K562 (cell line): ENCODE results near the gene CFD. TPM values are rescaled to one million over a fixed set of nuclear protein-coding genes. Genes with fewer than 3 reads are reported as not detected.

Experiments
- ATAC-seq: fragments of 200-7000 bp; cut with Tn5 transposase; 3 replicates; pipeline ENCODE4 v1.9.1; 2020; ENCODE audit warnings: moderate library complexity
- BruUV-seq: library from RNA; stranded (reverse); fragments of 400-500 nt; replicated peaks from 2 replicates; lab custom pipeline; 2021; lab: Mats Ljungman, UMichigan
- CTCF ChIA-PET: fragments of 300-600 bp; formaldehyde crosslinking; extraction: SDS; loops from one replicate; lab custom pipeline; 2021; ENCODE audit warnings: low intra/inter-chr PET ratio; lab: Yijun Ruan, JAX
- POLR2A ChIA-PET: fragments of 300-600, 350-650 bp; sonication (Branson Sonifier 250); formaldehyde crosslinking; extraction: SDS; loops from one replicate; lab custom pipeline; 2021; ENCODE audit warnings: antibody characterized with exemption, inconsistent platforms; lab: Yijun Ruan, JAX
- DNase-seq, 4 experiments: peaks; one replicate each; pipeline versions ENCODE4 v3.0.0 to v3.0.0-alpha.2; 2011 to 2018; ENCODE audit warnings: low spot score in 3 of 4, mixed read lengths in 3 of 4; ENCODE audit errors: extremely low read depth in 1 of 4
- FAIRE-seq: peaks from 2 replicates; lab custom pipeline; 2011; peaks lifted over from hg19 to GRCh38; lab: Jason Lieb, UNC
- H2AFZ ChIP-seq: 2 replicates; pipeline ENCODE4 v1.6.0; 2011; ENCODE audit warnings: low read depth, low read length, control low read depth, inconsistent platforms
- H3K27ac ChIP-seq: fragments of 200-600 bp; 3 replicates; pipeline ENCODE4 v1.8.0; 2011; ENCODE audit warnings: low read depth, mild to moderate bottlenecking, control low read depth, inconsistent platforms, low read length, moderate library complexity, mixed read lengths; ENCODE audit errors: extremely low read depth
- H3K27me3 ChIP-seq, 2 experiments: fragments of 300-600 bp in 1 of 2; 2 replicates in 1 of 2; 3 replicates in 1 of 2; pipeline versions ENCODE4 v1.6.0 to v1.8.0; 2011; ENCODE audit warnings: inconsistent platforms in 2 of 2, low read length in 2 of 2, mild to moderate bottlenecking in 1 of 2, mixed read lengths in 1 of 2, moderate library complexity in 1 of 2; ENCODE audit not compliant: control insufficient read depth in 2 of 2, insufficient read depth in 2 of 2
- H3K36me3 ChIP-seq: fragments of 300-600 bp; 3 replicates; pipeline ENCODE4 v1.8.0; 2011; ENCODE audit warnings: mild to moderate bottlenecking, low read length, inconsistent platforms; ENCODE audit not compliant: control insufficient read depth, insufficient read depth
- H3K4me1 ChIP-seq, 2 experiments: fragments of 200-600 bp in 1 of 2; replicated peaks in 1 of 2; 2 replicates in 1 of 2; 3 replicates in 1 of 2; pipeline versions ENCODE4 v1.5.1 to v1.8.0; 2011; ENCODE audit warnings: inconsistent platforms in 2 of 2, low read length in 2 of 2, mild to moderate bottlenecking in 1 of 2, mixed read lengths in 1 of 2, moderate library complexity in 1 of 2; ENCODE audit not compliant: control insufficient read depth in 2 of 2, insufficient read depth in 2 of 2
- H3K4me2 ChIP-seq: 2 replicates; pipeline ENCODE4 v1.6.1; 2011; ENCODE audit warnings: low read length, control low read depth, inconsistent platforms, mixed read lengths; ENCODE audit not compliant: insufficient read depth
- H3K4me3 ChIP-seq: fragments of 200-600 bp; sonication (generic), shearing (Covaris generic); 2 replicates; pipeline ENCODE4 v1.5.1; 2016; ENCODE audit warnings: control low read depth, inconsistent platforms
- H3K79me2 ChIP-seq: fragments of 200-600 bp; 3 replicates; pipeline ENCODE4 v1.8.0; 2011; ENCODE audit warnings: low read length, inconsistent platforms; ENCODE audit not compliant: control insufficient read depth, insufficient read depth
- H3K9ac ChIP-seq, 2 experiments: 2 replicates each; pipeline versions ENCODE4 v1.6.0 to v1.6.1; 2011; ENCODE audit warnings: low read depth in 2 of 2, low read length in 2 of 2, control low read depth in 1 of 2, inconsistent platforms in 1 of 2, mild to moderate bottlenecking in 1 of 2, mixed read lengths in 1 of 2; ENCODE audit not compliant: insufficient read depth in 1 of 2
- H3K9me1 ChIP-seq: one replicate; pipeline ENCODE4 v1.6.0; 2011; ENCODE audit warnings: inconsistent platforms, mild to moderate bottlenecking, low read length, moderate library complexity; ENCODE audit not compliant: control insufficient read depth, insufficient read depth
- H3K9me3 ChIP-seq: replicated peaks from 2 replicates; pipeline ENCODE4 v1.5.1; 2011; ENCODE audit warnings: low read depth, low read length, inconsistent platforms; ENCODE audit not compliant: control insufficient read depth, insufficient read depth
- H4K20me1 ChIP-seq: replicated peaks from 2 replicates; pipeline ENCODE4 v1.6.1; 2011; ENCODE audit warnings: low read length, inconsistent platforms, mixed read lengths; ENCODE audit not compliant: control insufficient read depth, insufficient read depth
- DIDO1 ChIP-seq: fragments of 450-650 bp; IDR thresholded peaks from 2 replicates; pipeline ENCODE4 v1.6.1; 2016; ENCODE audit warnings: low read depth, missing biosample characterization, missing genetic modification characterization
- ESRRB ChIP-seq: fragments of 250-450 bp; sonication (Bioruptor Pico); IDR thresholded peaks from 2 replicates; pipeline ENCODE4 v1.5.0; 2020; ENCODE audit warnings: mild to moderate bottlenecking, moderate library complexity, borderline replicate concordance
- FOXA1 ChIP-seq: fragments of 450-650 bp; IDR thresholded peaks from 2 replicates; pipeline ENCODE4 v1.6.1; 2016; ENCODE audit warnings: mild to moderate bottlenecking, borderline replicate concordance
- HNRNPL ChIP-seq: fragments of 200-400 bp; formaldehyde crosslinking; IDR thresholded peaks from 2 replicates; pipeline ENCODE4 v1.6.1; 2017; ENCODE audit warnings: low read depth, mild to moderate bottlenecking, low read length
- MAZ ChIP-seq, 2 experiments: fragments of 450-650 bp in 1 of 2; sonication (generic) in 1 of 2; formaldehyde crosslinking; IDR thresholded peaks in 1 of 2; conservative IDR thresholded peaks in 1 of 2; 2 replicates each; pipeline versions ENCODE4 v1.4.0 to v1.5.0; 2020; ENCODE audit warnings: mild to moderate bottlenecking in 1 of 2, missing genetic modification reagents in 1 of 2
- MIER1 ChIP-seq: fragments of 450-650 bp; IDR thresholded peaks from 2 replicates; pipeline ENCODE4 v1.6.1; 2016; ENCODE audit warnings: antibody characterized with exemption, mild to moderate bottlenecking, low read depth
- NCOA4 ChIP-seq: fragments of 450-650 bp; IDR thresholded peaks from 2 replicates; pipeline ENCODE4 v1.6.1; 2018; ENCODE audit warnings: mild to moderate bottlenecking; ENCODE audit not compliant: partially characterized antibody
- RBFOX2 ChIP-seq: fragments of 200-400 bp; formaldehyde crosslinking; IDR thresholded peaks from 2 replicates; pipeline ENCODE4 v1.6.1; 2017; ENCODE audit warnings: low read depth, mild to moderate bottlenecking, low read length, moderate library complexity
- STAG1 ChIP-seq: sonication (generic); formaldehyde crosslinking; IDR thresholded peaks from 2 replicates; pipeline ENCODE4 v1.5.0; 2020; ENCODE audit warnings: missing genetic modification reagents, borderline replicate concordance
- SUPT5H ChIP-seq: fragments of 450-650 bp; IDR thresholded peaks from 2 replicates; pipeline ENCODE4 v1.6.1; 2016
- ZBTB11 ChIP-seq, 3 experiments: fragments of 200-800 bp in 1 of 3; fragments of 250-450 bp in 1 of 3; fragments of 450-650 bp in 1 of 3; sonication (Bioruptor Pico) in 1 of 3; sonication (Bioruptor generic) in 1 of 3; formaldehyde crosslinking in 1 of 3; IDR thresholded peaks; 2 replicates each; pipeline versions ENCODE4 v1.6.1 to v1.8.0; 2016 to 2022; ENCODE audit warnings: mild to moderate bottlenecking in 2 of 3, missing genetic modification characterization in 2 of 3, missing compliant biosample characterization in 1 of 3, moderate library complexity in 1 of 3
- ZNF778 ChIP-seq: fragments of 450-650 bp; formaldehyde crosslinking; IDR thresholded peaks from 2 replicates; pipeline ENCODE4 v1.4.0; 2020; ENCODE audit warnings: mild to moderate bottlenecking, moderate library complexity
- WGBS: fragments of 100-300 bp; shearing (Covaris generic); methylation state at CpG from one replicate; pipeline ENCODE4 v1.1.6; 2016; ENCODE audit warnings: low coverage, mixed read lengths; ENCODE audit not compliant: insufficient coverage; ENCODE audit errors: missing lambda C conversion rate; 5-methylcytosine and 5-hydroxymethylcytosine counted together
- in situ Hi-C: fragments of 300-500 bp; cut with MboI; formaldehyde crosslinking; loops from 4 replicates; pipeline ENCODE4 v1.15.0; 2018; ENCODE audit warnings: inconsistent platforms, mixed read lengths
- intact Hi-C: fragments of 100-400 bp; cut with micrococcal nuclease; formaldehyde crosslinking; loops from 2 replicates; pipeline ENCODE4 v1.14.2; 2022
- polyA plus RNA-seq, 8 experiments: library from polyadenylated mRNA; depleted of rRNA in 4 of 8; stranded (reverse) in 5 of 8; unstranded in 3 of 8; fragments of >200 nt; fragmentation: Nextera tagmentation in 2 of 8; fragmentation: Illumina TruSeq in 1 of 8; extraction: Ambion mirVana in 2 of 8; extraction: Trizol in 1 of 8; gene quantifications; 2 replicates each; pipeline versions ENCODE4 v1.2.1 to v1.2.3, GENCODE V29; 2011 to 2014; ENCODE audit warnings: inconsistent platforms in 1 of 8, missing spikeins in 1 of 8
- total RNA-seq, 7 experiments: library from RNA; depleted of rRNA in 6 of 7; stranded (reverse); fragments of >200 nt in 6 of 7; fragmentation: Illumina TruSeq in 2 of 7; extraction: Trizol in 2 of 7; gene quantifications; 2 replicates each; pipeline versions ENCODE4 v1.2.1 to v1.2.3, GENCODE V29; 2011 to 2021; ENCODE audit warnings: low replicate concordance in 1 of 7
- TF ChIP-seq, protein P1 (sequence below): fragments of 200-800 bp; sonication (Bioruptor generic); IDR thresholded peaks from 2 replicates; pipeline ENCODE4 v1.6.1; 2017; ENCODE audit warnings: missing genetic modification characterization, missing compliant biosample characterization
- TF ChIP-seq, protein P2 (sequence below): fragments of 450-650 bp; IDR thresholded peaks from 2 replicates; pipeline ENCODE4 v1.7.0; 2016; ENCODE audit warnings: borderline replicate concordance

The CFD gene
- total and polyA plus RNA-seq, 9 of the 15 experiments (the other 6 are each of a cell fraction or from before 2014, with no cell fraction given), result 0.52 to 59.4 (median 7.6) TPM

DNA sequence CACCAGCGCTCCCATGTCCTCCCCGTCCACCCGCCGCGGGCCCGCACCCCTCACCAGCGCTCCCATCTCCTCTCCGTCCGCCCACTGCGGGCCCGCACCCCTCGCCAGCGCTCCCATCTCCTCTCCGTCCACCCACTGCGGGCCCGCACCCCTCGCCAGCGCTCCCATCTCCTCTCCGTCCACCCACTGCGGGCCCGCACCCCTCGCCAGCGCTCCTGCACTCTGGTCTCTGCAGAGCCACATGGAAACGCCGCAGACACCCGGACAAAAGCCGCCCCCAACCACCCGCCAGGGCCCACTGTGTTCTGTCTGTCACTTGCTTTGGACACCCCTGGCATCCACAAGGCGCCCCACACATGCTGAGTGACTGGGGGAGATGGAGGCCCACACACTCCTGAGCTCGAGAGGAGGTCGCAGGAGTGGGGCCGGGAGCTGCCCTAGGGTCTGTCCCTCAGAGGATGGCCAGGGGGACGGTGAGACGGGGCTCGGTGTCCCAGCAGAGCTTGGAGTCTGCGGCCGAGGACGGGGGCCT, 7.4 kb downstream of the CFD start:
- Histone ChIP-seq H3K4me1 (peaks cover 17 to 76% of the 10 kb centered on the region in 2 experiments), H4K20me1 (no peaks in the 10 kb centered on the region; the same call in 1 of the 2 replicates), H3K9me3 (no peaks in the 10 kb centered on the region), H3K9ac (no peak overlapping the region), H3K27me3 (no peaks in the 10 kb centered on the region), H3K4me3 (no peak overlapping the region), H3K9me1 (no peaks in the 10 kb centered on the region), H3K27ac (no peak overlapping the region), H3K79me2 (peaks cover 8% of the 10 kb centered on the region; the same call in 2 of the 3 replicates), H2AFZ (no peak overlapping the region), H3K4me2 (no peak overlapping the region), H3K36me3 (peaks cover 61% of the 10 kb centered on the region; the same call in 2 of the 3 replicates)
- DNase-seq, result no peak
- ATAC-seq, result no peak
- CTCF ChIA-PET, result no interaction called here
- in situ Hi-C loops, result no loop called here
- 84% methylated on average over 15 of the region's 38 CpGs for WGBS
- no TSS peak for BruUV-seq
- no peak for FAIRE-seq
- intact Hi-C loops, result no loop called here
- POLR2A ChIA-PET, result interaction anchor here (2.0 kb wide), 1 partner anchor 12 kb away, joined by 6 read pairs; no protein-coding TSS in a partner anchor
- TF ChIP-seq DIDO1 (tag) (no peak), HNRNPL (peak; percentile 58; the same call in 1 of the 2 replicates), ZNF778 (no peak), MAZ (CRISPR knock-in tag; conservative IDR thresholded peaks at IDR 0.05 in 1 of 2, IDR thresholded peaks at IDR 0.05 in 1 of 2) (no peak), SUPT5H (no peak), NCOA4 (no peak), MIER1 (no peak), ESRRB (CRISPR knock-in tag) (no peak), STAG1 (CRISPR knock-in tag) (no peak), RBFOX2 (peak; percentile 64), FOXA1 (no peak), ZBTB11 (CRISPR knock-in tag; IDR thresholded peaks at IDR 0.05) (no peak)
- TF ChIP-seq, protein P1, sequence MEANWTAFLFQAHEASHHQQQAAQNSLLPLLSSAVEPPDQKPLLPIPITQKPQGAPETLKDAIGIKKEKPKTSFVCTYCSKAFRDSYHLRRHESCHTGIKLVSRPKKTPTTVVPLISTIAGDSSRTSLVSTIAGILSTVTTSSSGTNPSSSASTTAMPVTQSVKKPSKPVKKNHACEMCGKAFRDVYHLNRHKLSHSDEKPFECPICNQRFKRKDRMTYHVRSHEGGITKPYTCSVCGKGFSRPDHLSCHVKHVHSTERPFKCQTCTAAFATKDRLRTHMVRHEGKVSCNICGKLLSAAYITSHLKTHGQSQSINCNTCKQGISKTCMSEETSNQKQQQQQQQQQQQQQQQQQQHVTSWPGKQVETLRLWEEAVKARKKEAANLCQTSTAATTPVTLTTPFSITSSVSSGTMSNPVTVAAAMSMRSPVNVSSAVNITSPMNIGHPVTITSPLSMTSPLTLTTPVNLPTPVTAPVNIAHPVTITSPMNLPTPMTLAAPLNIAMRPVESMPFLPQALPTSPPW (CRISPR knock-in tag), result no peak
- TF ChIP-seq, protein P2, sequence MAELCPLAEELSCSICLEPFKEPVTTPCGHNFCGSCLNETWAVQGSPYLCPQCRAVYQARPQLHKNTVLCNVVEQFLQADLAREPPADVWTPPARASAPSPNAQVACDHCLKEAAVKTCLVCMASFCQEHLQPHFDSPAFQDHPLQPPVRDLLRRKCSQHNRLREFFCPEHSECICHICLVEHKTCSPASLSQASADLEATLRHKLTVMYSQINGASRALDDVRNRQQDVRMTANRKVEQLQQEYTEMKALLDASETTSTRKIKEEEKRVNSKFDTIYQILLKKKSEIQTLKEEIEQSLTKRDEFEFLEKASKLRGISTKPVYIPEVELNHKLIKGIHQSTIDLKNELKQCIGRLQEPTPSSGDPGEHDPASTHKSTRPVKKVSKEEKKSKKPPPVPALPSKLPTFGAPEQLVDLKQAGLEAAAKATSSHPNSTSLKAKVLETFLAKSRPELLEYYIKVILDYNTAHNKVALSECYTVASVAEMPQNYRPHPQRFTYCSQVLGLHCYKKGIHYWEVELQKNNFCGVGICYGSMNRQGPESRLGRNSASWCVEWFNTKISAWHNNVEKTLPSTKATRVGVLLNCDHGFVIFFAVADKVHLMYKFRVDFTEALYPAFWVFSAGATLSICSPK, result no peak
